Lower lobe of right lung (tissue), 2 donors: ENCODE results near the gene SHC3. TPM values are rescaled to one million over a fixed set of nuclear protein-coding genes. Genes with fewer than 3 reads are reported as not detected.
A peak's percentile ranks its signal among the peaks of the same experiment; 100 is the strongest.

ENCODE experiments used
- ATAC-seq, 2 donors: fragments of 200-7000 bp; cut with Tn5 transposase; one replicate each; pipeline ENCODE4 v1.9.1; 2020 to 2022; ENCODE audit warnings: mild to moderate bottlenecking in 2 of 2, moderate library complexity in 2 of 2
- DNase-seq: peaks from one replicate; pipeline ENCODE4 v3.0.0-alpha.2; 2020
- H3K27ac ChIP-seq: fragments of 200-600 bp; one replicate; pipeline ENCODE4 v1.8.0; 2022
- H3K27me3 ChIP-seq: fragments of 200-600 bp; one replicate; pipeline ENCODE4 v1.8.0; 2022; ENCODE audit warnings: low read depth
- H3K36me3 ChIP-seq: fragments of 200-600 bp; one replicate; pipeline ENCODE4 v1.8.0; 2022; ENCODE audit warnings: mild to moderate bottlenecking
- H3K4me1 ChIP-seq: fragments of 200-600 bp; one replicate; pipeline ENCODE4 v1.8.0; 2022
- H3K4me3 ChIP-seq: fragments of 200-600 bp; one replicate; pipeline ENCODE4 v1.8.0; 2022; ENCODE audit warnings: mild to moderate bottlenecking
- H3K9me3 ChIP-seq: fragments of 200-600 bp; one replicate; pipeline ENCODE4 v1.8.0; 2022
- intact Hi-C: fragments of 100-400 bp; cut with DNase I; formaldehyde crosslinking; loops from one replicate; pipeline ENCODE4 v1.11.0; 2022
- total RNA-seq: library from RNA; stranded (reverse); fragmentation: NEBNext Ultra II Directional; extraction: Animal tissue kit (Norgen Biotek cat#: 25700); gene quantifications from one replicate; pipeline ENCODE4 v1.2.1, GENCODE V29; 2021
- TF ChIP-seq, protein P1 (sequence below): fragments of 200-600 bp; IDR thresholded peaks from one replicate; pipeline ENCODE4 v1.8.0; 2022; ENCODE audit warnings: antibody characterized with exemption, mild to moderate bottlenecking
- donor health status: DM: no; HTN: yes; CAD: no; lungs with severe emphysema.

The SHC3 gene
- total RNA-seq, 1 donor from 2014 or later, result 13.2 TPM

DNA sequence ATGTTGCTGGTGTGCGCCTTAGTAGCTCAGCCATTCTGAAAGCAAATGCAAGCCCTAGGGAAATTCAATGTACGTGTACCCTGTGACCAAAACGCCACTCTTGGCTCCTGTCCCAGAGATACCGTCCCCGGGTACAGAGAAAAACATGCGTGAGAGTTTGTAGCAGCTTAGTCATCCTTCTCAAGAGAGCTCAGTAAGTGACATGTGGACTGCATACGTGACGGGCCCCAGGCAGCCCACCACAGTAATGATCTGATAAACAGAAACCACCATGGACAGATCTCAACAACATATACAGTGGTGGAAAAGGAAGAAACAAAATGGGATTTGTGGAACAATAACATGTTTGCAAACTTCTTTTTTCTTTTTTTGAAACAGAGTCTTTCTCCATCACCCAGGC, 142.2 kb downstream of the SHC3 start:
- H3K36me3 ChIP-seq, result no peaks in the 10 kb centered on the region
- no peak overlapping the region for H3K27ac ChIP-seq
- ATAC-seq (peak; percentile 12 to 20), DNase-seq (no peak)
- no peaks in the 10 kb centered on the region for H3K9me3 ChIP-seq
- H3K4me1 ChIP-seq, result peaks cover 12% of the 10 kb centered on the region
- intact Hi-C loops, result no loop called here
- H3K27me3 ChIP-seq, result no peaks in the 10 kb centered on the region
- TF ChIP-seq, protein P1, sequence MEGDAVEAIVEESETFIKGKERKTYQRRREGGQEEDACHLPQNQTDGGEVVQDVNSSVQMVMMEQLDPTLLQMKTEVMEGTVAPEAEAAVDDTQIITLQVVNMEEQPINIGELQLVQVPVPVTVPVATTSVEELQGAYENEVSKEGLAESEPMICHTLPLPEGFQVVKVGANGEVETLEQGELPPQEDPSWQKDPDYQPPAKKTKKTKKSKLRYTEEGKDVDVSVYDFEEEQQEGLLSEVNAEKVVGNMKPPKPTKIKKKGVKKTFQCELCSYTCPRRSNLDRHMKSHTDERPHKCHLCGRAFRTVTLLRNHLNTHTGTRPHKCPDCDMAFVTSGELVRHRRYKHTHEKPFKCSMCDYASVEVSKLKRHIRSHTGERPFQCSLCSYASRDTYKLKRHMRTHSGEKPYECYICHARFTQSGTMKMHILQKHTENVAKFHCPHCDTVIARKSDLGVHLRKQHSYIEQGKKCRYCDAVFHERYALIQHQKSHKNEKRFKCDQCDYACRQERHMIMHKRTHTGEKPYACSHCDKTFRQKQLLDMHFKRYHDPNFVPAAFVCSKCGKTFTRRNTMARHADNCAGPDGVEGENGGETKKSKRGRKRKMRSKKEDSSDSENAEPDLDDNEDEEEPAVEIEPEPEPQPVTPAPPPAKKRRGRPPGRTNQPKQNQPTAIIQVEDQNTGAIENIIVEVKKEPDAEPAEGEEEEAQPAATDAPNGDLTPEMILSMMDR, result no peak
- H3K4me3 ChIP-seq, result no peak overlapping the region

DNA sequence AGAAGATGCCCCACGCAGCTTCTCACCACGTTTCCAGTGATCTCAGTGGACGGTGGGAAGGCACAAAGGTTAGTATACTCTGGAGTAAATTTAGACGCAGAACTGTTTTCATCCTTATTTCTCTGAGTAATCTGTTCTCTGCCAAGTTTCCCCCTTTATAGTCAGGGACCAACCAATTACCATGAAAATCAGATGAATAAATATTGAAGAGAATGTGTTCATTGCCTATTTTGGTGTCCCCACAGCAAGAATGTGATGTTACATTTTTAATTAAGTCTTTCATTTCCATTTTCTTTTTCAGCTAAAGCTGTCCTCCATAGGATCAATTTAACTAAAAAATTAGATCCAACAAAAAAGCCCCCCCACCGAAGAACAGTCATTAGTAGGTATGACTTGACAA, 146.0 kb downstream of the SHC3 start:
- no peak overlapping the region for H3K27ac ChIP-seq
- H3K27me3 ChIP-seq, result no peaks in the 10 kb centered on the region
- H3K9me3 ChIP-seq, result peaks cover 15% of the 10 kb centered on the region
- peaks cover 7% of the 10 kb centered on the region for H3K4me1 ChIP-seq
- no peaks in the 10 kb centered on the region for H3K36me3 ChIP-seq
- intact Hi-C loops, result no loop called here
- ATAC-seq (no peak), DNase-seq (no peak)
- H3K4me3 ChIP-seq, result no peak overlapping the region
- TF ChIP-seq, protein P1, result no peak

DNA sequence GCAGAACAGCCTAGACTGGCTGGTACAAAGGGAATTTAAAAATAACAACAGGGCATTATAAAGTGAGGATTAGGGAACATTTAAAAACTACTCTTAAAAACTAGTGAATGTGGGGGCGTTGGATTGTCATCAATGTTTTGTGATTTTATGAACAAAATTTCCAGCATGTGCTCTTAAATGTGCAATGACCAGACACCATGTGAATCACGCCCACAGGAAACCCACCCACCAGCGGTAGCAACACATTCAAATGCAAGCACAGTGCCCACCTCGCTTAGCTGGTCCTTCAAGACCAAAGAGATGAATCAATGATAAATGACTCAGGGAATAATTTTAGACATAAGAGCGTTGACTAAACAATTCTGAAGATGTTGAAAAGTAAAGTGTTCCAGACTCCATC, 146.4 kb downstream of the SHC3 start:
- no peak for DNase-seq
- peaks cover 15% of the 10 kb centered on the region for H3K9me3 ChIP-seq
- no peaks in the 10 kb centered on the region for H3K36me3 ChIP-seq
- ATAC-seq, result no peak
- peaks cover 2% of the 10 kb centered on the region for H3K4me1 ChIP-seq
- H3K27ac ChIP-seq, result no peak overlapping the region
- H3K27me3 ChIP-seq, result no peaks in the 10 kb centered on the region
- intact Hi-C loops, result no loop called here
- TF ChIP-seq, protein P1, result no peak
- H3K4me3 ChIP-seq, result no peak overlapping the region

DNA sequence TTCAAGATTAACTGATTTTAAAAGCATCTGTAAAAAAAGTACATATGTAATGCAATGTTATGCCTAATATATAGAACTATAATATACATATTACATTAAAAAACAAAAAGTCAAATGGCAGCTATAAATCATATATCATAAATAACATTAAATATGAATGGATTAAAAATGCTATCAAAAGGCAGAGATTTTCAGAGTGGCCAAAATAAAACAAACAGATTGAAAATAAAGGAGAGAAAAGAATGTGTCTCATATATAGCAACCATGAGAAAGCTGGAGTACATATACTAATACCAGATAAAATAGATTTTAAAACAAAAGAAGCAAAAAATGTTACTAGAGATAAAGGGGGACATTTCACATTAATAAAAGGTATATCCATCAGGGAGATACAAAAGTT, 148.8 kb downstream of the SHC3 start:
- ATAC-seq (no peak), DNase-seq (no peak)
- no peak overlapping the region for H3K27ac ChIP-seq
- no peaks in the 10 kb centered on the region for H3K27me3 ChIP-seq
- peaks cover 15% of the 10 kb centered on the region for H3K9me3 ChIP-seq
- intact Hi-C loops, result no loop called here
- H3K4me3 ChIP-seq, result no peak overlapping the region
- TF ChIP-seq, protein P1, result no peak
- H3K4me1 ChIP-seq, result peaks cover 11% of the 10 kb centered on the region
- H3K36me3 ChIP-seq, result no peaks in the 10 kb centered on the region

DNA sequence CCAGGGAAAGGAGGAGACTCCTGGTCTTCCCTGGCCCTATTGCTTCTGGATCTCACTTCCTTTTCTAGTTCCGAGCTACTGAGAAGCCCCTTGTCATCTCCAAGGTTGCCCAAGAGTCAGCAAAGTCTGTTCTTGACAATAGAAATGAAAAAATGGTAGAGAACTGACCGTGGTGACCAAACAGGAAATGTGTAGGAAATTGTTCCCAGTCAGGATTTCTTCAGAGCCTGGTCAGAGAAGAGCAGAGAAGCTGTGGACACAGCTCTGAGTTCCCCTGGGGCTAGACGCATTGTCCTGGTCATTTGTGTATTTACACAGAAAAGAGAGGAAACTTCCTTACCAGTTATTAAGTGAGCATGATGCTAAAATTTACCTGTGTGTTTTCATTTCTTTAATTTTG, 151.7 kb downstream of the SHC3 start:
- intact Hi-C loops, result no loop called here
- TF ChIP-seq, protein P1, result no peak
- H3K27me3 ChIP-seq, result no peaks in the 10 kb centered on the region
- no peak for ATAC-seq
- H3K4me3 ChIP-seq, result no peak overlapping the region
- H3K36me3 ChIP-seq, result no peaks in the 10 kb centered on the region
- H3K4me1 ChIP-seq, result peaks cover 32% of the 10 kb centered on the region
- H3K9me3 ChIP-seq, result peaks cover 15% of the 10 kb centered on the region
- H3K27ac ChIP-seq, result no peak overlapping the region
- no peak for DNase-seq

DNA sequence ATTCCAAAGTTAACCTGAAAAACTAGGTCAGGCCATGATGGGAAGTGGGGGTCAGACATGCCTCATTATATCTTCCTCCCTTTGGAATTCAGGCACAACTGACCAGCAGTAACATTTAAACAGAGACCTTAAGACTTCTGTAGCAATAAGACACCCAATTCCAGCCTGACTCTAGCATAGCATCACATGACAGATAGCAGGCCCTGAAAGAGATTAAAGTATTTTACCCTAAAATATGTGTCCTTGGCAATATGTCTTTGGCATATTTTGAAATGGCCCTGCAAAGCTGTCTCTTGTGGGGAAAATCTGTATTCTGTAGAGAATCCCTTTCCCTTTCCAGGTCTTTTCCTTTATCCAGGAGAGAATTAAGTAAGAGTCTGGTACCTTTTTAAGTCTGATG, 153.1 kb downstream of the SHC3 start:
- DNase-seq (no peak), ATAC-seq (no peak)
- no peaks in the 10 kb centered on the region for H3K27me3 ChIP-seq
- no peaks in the 10 kb centered on the region for H3K36me3 ChIP-seq
- no peak overlapping the region for H3K27ac ChIP-seq
- TF ChIP-seq, protein P1, result no peak
- H3K9me3 ChIP-seq, result peaks cover 15% of the 10 kb centered on the region
- intact Hi-C loops, result no loop called here
- no peak overlapping the region for H3K4me3 ChIP-seq
- peaks cover 45% of the 10 kb centered on the region for H3K4me1 ChIP-seq
